CMK (cell line): ENCODE results near the gene SLC9C2.
"Not testable (repeated sequence)": the region's sequence is repeated elsewhere in the genome, so short reads cannot be mapped to it uniquely, and the experiment has no call there.

ENCODE experiments used
- DNase-seq: peaks from one replicate; pipeline ENCODE4 v3.0.0-alpha.2; 2010; ENCODE audit warnings: low read depth

SLC9C2 gene

DNA sequence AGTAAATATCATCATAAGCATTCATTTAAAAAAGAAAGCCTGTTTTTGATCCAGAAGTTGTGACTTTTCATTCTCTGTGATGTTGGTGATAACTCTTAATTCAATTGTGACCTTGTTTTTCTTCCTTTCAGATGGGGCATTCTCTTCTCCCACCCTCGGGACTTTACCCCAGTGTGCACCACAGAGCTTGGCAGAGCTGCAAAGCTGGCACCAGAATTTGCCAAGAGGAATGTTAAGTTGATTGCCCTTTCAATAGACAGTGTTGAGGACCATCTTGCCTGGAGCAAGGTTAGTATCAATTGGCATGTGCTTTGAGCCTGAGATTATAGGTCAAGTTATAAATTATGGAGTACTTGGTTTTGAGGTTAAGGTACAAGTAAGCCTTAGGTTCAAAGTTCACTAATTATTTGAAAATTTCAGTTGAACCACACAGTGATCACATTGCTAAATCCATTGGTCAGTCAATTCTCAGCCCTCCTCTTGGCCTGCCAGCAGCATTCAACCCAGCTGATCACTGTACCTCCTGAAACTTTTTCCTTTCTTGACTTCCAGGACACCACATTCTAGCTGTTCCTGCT is 121.6 kb downstream of the SLC9C2 start:
- DNase-seq = no peak

DNA sequence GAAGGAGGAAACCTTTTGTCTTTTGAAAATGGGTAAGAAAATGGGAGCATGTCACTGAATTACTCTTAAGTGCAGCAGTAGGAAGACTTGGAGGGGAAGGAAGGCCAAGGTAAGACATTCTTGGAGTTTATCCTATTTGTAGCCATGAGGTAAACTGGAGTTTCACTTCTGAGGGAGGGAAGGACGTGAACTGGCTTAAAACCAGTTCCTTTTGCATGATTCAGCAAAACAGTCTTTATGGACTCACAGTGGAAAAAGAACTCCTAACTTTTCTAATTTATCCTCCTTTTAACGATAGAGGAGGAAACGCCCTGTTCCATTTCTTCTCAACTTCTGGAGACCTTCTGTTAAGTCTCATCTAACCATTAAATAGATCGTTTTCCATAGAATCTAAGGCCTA is 123.2 kb downstream of the SLC9C2 start:
- DNase-seq = no peak

DNA sequence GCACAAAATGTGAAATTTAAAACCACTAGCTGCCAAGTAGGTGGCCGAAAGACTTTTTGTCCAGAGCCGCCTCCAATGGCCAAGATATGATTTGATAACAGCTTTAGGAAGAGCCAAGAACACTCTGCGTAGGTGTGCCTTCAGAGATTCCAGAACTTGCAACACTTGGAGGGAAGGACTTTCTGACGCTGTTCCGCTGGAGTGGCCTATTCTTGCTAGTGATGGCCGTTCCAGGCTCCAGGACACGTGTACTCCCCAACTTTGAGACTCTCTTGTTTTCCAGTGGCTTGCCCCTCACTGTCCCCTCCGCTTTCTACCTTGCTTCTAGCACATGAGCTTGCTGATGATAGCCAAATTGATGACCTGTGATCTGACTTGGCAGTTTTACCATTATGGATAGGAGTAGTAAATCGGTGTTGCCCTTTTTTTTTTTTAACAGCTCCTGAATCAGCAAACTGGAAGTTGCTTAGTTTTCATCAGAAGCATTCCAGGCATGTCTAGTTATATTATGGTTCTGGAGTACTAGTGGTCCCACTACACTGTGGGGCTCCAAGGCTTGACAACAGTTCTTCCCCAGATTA is 124.7 kb downstream of the SLC9C2 start:
- DNase-seq = no peak

DNA sequence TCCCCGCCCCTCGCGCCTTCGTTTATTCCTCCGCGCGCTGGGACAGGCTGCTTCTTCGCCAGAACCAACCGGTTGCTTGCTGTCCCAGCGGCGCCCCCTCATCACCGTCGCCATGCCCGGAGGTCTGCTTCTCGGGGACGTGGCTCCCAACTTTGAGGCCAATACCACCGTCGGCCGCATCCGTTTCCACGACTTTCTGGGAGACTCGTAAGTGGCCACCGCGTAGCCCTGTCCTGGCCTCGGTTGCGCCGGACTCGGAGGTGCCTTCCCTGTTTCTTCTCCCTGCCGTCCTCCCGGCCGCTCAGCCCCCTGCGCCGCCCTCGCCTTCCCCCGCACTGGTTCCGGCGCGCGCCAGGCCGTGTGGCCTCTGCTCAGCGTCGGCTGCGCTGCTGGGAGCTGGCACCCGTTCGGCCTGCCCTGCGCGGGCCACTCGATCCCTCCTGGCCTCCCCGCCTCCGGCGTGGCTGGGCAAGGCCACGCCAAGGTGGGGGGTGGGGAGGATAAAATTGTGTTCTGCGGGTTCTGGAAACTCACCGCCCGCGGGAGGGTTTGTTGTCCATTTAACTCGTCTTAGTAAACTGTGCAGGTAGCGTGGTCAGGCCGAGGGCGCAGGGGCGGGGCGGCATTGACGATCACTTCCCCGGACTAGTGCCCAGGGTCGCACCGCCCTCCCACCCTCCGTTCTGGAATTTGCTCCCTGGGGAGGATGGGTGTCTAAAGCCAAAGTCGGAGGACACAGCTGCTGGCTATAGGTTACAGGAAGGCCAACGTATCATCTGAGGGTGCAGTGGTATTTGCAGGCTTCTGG is 125.4 kb downstream of the SLC9C2 start, which contains the start of gene PRDX6:
Gene PRDX6 (plus strand): TSS at position 50 of the 808 bp plus-strand sequence. CDS start 63 bp downstream, at position 113.
- DNase-seq = peak; percentile 81

DNA sequence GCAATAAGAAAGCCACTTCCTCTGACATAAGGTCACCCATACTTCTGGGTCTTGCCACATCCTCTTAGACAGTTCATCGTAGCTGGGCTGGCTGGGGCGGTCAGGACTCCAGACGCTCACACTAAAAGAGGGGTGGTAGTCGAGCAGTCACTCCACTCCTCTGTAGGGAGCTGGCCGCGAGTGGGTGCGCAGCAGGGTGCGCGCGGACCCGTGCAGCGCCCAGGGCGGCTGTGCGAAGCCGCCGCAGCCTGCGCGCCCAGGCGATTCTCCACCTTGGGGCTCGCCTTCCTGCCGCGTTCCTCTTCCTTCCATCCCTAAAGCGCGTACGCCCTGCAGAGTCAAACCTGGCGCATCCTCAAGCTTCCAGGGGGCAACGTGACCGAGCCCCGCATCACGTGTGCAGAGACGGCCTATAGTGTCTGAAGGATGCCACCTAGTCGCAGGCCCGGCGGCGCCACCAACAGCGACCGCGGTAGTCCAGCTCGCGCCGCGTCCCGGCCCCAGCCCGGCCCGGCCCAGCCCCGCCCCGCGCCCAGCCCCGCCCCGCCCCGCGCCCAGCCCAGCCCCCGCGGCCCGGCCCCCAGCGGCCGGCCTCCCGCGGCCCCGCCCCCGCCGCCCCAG is 126.1 kb downstream of the SLC9C2 start:
- peak; percentile 96 for DNase-seq

GRCh38 chr1:173476197-173476664 is 126.6 kb downstream of the SLC9C2 start:
- DNase-seq = no peak

- DNase-seq = no peak
Observed at GRCh38 chr1:173475564-173476196, 127.2 kb downstream of the SLC9C2 start.

DNA sequence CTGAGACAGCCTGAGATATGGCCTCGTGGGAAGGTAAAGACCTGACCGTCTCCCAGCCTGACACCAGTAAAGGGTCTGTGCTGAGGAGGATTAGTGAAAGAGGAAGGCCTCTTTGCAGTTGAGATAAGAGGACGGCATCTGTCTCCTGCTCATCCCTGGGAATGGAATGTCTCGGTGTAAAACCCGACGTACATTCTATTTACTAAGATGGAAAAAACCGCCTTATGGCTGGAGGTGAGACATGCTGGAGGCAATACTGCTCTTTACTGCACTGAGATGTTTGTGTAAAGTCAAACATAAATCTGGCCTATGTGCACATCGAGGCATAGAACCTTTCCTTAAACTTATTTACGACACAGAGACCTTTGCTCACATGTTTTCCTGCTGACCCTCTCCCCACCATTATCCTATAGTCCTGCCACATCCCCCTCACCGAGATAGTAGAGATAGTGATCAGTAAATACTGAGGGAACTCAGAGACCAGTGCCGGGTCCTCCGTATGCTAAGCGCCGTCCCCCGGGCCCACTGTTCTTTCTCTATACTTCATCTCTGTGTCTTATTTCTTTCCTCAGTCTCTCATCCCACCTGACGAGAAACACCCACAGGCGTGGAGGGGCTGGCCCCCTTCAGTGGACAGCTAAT is 128.0 kb downstream of the SLC9C2 start:
- not testable (repeated sequence) for DNase-seq

DNA sequence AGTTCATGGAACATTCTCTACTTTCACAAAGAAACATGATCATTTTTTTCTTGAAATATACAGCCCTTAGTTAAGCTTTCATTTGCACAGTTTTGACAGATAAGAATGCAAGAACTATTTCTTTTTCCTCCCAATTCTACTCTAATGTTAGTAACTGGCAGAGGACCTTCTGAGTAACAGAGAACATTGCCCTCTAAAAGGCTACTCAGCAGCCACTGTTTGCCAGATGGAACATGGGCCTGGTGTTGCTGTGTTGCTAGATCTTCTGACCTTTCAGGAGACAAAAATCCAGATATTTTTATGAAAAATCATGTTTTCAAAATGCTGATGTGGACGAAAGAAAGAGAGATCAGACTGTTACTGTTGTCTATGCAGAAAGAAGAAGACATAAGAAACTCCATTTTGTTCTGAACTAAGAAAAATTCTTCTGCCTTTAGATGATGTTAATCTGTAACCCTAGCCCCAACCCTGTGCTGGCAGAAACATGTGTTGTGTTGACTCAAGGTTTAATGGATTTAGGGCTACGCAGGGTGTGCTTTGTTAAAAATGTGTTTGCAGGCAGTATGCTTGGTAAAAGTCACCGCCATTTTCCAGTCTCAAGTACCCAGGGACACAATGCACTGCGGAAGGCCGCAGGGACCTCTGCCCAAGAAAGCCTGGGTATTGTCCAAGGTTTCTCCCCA is 128.6 kb downstream of the SLC9C2 start:
- no peak for DNase-seq

- no peak for DNase-seq
Observed at GRCh38 chr1:173473599-173474011, 129.3 kb downstream of the SLC9C2 start.

- DNase-seq = no peak
Observed at GRCh38 chr1:173470608-173471007, 132.3 kb downstream of the SLC9C2 start.

- no peak for DNase-seq
Observed at GRCh38 chr1:173469656-173470055, 133.2 kb downstream of the SLC9C2 start.

DNA sequence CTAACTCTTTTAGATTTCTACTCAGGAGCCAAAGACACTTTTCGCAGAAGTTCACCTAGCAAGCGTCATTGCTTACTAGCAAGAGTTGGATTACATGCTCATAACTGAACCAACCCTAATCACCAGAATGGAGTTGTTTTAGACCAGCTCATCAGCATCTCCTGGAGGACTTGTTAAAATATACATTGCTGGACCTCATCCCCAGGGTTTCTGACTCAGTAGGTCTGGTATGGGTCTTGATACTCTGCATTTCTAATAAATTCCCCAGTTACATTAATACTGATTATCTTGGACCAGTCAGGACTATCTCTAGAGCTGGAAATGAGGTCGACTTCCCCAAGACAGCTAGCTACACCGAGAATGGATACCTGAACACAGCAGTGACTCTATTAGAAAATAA is 135.4 kb downstream of the SLC9C2 start:
- no peak for DNase-seq

DNA sequence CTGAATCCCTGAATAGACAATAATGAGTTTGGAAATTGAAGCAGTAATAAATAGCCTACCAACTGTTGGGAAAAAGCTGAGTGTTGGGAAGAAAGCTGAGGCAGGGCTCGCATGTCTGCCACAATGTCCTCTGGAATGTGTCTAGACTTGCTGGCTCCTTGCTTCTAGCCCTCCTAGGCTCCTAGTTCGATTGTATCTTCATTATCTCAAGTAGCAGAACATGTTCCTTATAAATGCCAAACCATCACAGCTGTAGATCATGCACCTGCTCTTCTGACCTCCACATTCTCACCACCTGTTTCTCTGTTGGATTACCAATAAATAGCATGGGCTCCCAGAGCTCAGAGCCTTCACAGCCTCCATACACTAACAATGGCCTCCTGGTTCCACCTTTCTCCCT is 138.7 kb downstream of the SLC9C2 start:
- not testable (repeated sequence) for DNase-seq

DNA sequence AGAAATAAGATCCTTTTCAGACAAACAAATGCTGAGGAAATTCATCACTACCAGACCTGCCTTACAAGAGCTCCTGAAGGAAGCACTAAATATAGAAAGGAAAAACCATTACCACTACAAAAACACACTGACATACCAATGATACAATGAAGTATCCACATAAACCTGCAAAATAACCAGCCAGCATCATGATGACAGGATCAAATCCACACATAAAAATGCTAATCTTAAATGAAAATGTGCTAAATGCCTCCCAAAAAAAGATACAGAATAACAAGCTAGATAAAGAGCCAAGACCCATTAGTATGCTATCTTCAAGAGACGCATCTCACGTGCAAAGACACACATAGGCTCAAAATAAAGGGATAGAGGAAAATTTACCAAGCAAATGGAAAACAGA is 140.2 kb downstream of the SLC9C2 start:
- not testable (repeated sequence) for DNase-seq

- no peak for DNase-seq
Observed at GRCh38 chr1:173459885-173460284, 143.0 kb downstream of the SLC9C2 start.

DNA sequence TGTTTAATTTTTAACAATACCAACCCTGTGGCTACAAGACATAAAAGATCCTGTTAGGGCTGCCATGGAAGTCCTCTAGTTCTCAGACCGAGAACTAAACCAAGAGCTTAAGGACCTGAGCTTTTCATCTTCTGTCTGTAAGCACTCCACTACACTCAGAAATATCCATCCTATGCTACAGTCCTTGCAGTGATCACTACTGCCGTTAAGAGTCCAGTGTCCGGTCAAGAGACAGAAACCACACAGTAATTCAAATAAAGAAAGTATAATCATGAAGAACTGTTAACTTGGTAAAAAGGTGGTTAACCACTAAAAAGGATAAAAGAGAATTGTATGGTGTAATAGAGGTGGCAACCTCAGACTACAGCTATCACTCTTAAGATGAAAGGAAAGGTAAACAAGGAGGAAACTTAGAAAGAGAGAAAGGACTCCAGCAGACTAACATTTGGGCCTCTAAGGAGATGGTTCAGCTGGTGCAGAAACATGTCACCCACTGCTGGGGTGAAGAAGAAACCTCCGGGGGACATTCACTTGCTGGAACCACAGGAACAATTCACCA is 147.8 kb downstream of the SLC9C2 start:
- no peak for DNase-seq

GRCh38 chr1:173453982-173454381 is 148.9 kb downstream of the SLC9C2 start:
- DNase-seq = no peak

- DNase-seq = no peak
Observed at GRCh38 chr1:173451981-173452380, 150.9 kb downstream of the SLC9C2 start.
